ENCODE measurements around the gene ARHGAP42.

ARHGAP42 gene

DNA sequence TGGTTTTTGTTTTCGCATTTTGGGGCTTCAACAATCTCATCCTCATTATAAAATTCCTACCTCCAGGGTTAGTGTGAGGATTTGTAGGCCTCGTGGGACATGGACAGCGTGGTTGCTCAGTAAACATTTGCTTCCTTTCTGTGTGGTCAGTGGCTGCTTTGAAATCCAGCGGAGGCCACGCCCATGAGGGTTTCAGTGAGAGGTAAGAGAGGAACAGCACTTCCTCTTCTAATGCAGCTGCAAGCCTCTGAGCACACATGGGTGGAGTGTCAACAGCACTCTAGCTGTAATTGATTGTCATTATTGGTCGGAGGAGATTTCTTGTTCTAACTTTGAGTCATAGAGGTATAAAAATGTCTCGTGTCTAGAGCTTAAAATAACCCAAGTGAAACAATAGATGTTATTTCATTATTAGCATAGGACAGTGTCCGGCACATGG lies 6.0 kb upstream of the ARHGAP42 start:
- H2AFZ ChIP-seq (ENCODE audit: low read length, unreplicated experiment), result peak overlapping the region; percentile 39
- H3K27me3 ChIP-seq (ENCODE audit: insufficient read depth, low read length), result no peaks in the 10 kb centered on the region
- peaks cover 22% of the 10 kb centered on the region for H3K4me1 ChIP-seq (ENCODE audit: control insufficient read depth, insufficient read depth, low read length, unreplicated experiment)
- no peaks in the 10 kb centered on the region for H3K79me2 ChIP-seq (ENCODE audit: control insufficient read depth, insufficient read depth, low read length, unreplicated experiment)
- H3K36me3 ChIP-seq (ENCODE audit: insufficient read depth, low read length), result no peaks in the 10 kb centered on the region
- H3K4me3 ChIP-seq (ENCODE audit: low read depth, low read length), result no peak overlapping the region
- H3K27ac ChIP-seq (ENCODE audit: low read depth, low read length), result no peak overlapping the region

DNA sequence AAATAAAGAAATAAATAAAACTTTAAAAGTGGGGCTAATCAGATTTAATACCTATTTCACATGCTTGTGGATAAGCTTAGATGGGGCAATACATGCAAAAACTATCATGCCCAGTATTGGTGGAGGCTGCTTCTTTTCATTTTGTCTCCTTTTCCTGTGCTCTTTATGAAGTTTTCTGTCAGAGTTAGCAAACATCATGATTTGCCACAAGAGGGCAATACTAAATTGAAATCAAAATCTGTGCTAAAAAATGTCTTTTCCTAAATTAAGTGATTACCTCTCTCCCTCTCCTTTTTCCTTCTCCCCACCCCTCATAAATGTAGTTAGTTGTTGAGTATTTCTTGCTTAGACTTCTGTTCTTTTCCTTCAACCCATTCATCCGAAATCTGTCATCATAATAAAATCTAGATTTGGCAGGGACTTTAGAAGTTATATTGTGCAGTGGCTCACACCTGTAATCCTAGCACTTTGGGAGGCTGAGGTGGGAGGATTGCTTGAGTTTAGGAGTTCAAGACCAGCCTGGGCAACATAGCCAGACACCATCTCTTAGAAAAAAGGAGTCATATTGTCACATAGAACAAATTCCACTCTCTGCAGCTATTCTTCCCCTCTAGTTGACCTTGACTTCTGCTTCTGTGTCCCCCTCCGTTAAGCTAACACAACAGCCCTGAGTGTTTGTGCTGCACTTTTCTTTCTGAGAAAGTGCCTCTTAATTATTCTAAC lies 4.7 kb upstream of the ARHGAP42 start:
- no peaks in the 10 kb centered on the region for H3K79me2 ChIP-seq (ENCODE audit: control insufficient read depth, insufficient read depth, low read length, unreplicated experiment)
- no peak overlapping the region for H3K27ac ChIP-seq (ENCODE audit: low read depth, low read length)
- no peak overlapping the region for H3K4me3 ChIP-seq (ENCODE audit: low read depth, low read length)
- no peaks in the 10 kb centered on the region for H3K27me3 ChIP-seq (ENCODE audit: insufficient read depth, low read length)
- H3K36me3 ChIP-seq (ENCODE audit: insufficient read depth, low read length), result no peaks in the 10 kb centered on the region
- no peak overlapping the region for H2AFZ ChIP-seq (ENCODE audit: low read length, unreplicated experiment)
- H3K4me1 ChIP-seq (ENCODE audit: control insufficient read depth, insufficient read depth, low read length, unreplicated experiment), result peaks cover 22% of the 10 kb centered on the region

DNA sequence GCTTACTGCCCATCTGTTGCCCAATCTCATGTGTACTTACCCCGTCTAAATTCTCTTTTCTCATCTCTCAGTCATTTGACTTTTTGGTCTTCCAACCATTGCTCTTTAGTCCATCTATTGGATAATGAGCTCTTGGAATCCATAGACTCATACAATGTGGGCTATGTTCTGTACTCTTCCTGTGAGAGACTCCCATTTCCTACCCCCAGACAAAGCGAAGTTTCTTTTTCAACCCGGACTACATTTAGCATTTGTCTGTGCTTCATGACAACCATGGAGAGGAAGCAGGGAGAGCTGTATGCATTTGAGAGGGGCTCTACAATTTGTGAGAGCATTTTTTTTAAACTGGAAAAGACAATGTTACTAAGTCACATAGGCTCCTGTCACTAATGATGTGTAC lies 4.0 kb upstream of the ARHGAP42 start:
- Histone ChIP-seq H3K27me3 (ENCODE audit: insufficient read depth, low read length) (no peaks in the 10 kb centered on the region), H3K4me1 (ENCODE audit: control insufficient read depth, insufficient read depth, low read length, unreplicated experiment) (peaks cover 22% of the 10 kb centered on the region), H2AFZ (ENCODE audit: low read length, unreplicated experiment) (no peak overlapping the region), H3K27ac (ENCODE audit: low read depth, low read length) (no peak overlapping the region), H3K4me3 (ENCODE audit: low read depth, low read length) (no peak overlapping the region), H3K79me2 (ENCODE audit: control insufficient read depth, insufficient read depth, low read length, unreplicated experiment) (no peaks in the 10 kb centered on the region), H3K36me3 (ENCODE audit: insufficient read depth, low read length) (no peaks in the 10 kb centered on the region)

DNA sequence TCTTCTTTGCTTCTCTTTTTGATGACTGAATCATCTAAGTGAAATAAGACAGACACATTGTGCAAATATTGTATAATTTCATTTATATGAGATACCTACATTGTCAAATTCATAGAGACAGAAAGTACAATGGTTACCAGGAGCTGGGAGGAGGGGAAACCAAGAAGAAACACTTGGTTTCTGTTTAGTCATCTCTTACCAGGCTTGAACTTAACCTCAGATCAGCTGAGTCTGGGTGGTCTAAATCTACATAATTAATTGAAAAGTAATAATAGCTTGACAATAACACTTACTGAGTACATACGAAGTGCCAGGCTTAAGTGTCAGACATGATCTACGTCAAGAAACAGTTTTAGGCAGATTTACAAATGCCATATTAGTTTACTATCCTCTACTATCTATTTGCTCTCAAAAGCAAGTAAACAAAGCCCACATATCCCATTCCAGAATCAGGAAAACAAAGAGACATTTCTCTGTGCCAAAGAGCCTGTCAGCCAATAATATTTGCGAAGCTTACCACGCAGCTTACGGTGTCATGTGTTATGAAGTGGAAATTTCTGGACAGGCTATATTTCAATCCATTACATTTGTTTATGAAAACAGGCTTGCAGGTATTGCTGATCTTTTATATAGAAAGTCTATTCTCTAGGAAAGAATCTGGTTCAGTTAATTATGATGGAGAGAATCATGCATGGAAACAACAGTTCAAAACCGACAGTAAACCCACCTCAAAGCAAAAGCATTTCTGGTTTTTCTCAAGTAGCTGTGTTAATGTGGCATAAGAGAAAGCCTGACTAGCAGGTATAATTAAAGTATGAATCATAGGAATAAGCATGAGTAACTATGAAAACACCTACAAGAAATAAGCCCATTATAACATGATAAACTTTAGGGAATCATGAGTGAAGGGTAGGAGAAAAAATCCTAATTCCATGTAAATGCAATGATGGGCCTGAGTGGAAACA lies 2.7 kb upstream of the ARHGAP42 start:
- Histone ChIP-seq H3K79me2 (ENCODE audit: control insufficient read depth, insufficient read depth, low read length, unreplicated experiment) (peaks cover 8% of the 10 kb centered on the region), H3K27ac (ENCODE audit: low read depth, low read length) (no peak overlapping the region; the same call in 1 of the 2 replicates), H3K4me3 (ENCODE audit: low read depth, low read length) (peak overlapping the region; percentile 24; the same call in 1 of the 2 replicates), H3K27me3 (ENCODE audit: insufficient read depth, low read length) (no peaks in the 10 kb centered on the region), H3K36me3 (ENCODE audit: insufficient read depth, low read length) (no peaks in the 10 kb centered on the region), H2AFZ (ENCODE audit: low read length, unreplicated experiment) (no peak overlapping the region), H3K4me1 (ENCODE audit: control insufficient read depth, insufficient read depth, low read length, unreplicated experiment) (peaks cover 29% of the 10 kb centered on the region)

DNA sequence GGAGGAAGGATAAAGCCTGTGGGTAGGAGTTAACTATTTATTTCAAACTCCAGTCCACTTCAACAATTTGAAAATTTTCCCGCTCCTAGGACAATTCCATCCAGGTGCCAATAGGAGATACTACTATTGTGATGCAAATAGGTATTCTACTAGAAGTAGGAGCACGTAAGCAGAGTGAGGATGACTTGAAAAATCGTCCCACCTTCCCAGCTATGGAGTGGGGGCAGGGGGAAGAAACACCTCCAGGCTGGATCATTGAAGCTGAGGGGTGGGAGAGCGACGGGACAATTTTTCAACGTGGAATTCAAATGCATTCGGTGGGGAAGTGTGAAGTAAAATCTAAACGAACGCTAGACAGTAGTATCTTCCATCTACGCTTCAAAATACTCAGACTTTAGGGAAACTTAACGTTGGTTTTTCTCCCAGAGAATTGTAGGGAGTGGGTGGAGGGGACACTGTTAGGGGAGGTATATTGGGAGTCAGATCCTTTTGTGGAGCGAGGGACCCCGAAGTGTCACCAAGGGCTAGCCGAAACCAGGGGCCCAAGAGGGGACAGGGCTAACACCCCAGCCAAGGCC lies 523 bp upstream of the ARHGAP42 start:
- peaks cover 13% of the 10 kb centered on the region for H3K79me2 ChIP-seq (ENCODE audit: control insufficient read depth, insufficient read depth, low read length, unreplicated experiment)
- H2AFZ ChIP-seq (ENCODE audit: low read length, unreplicated experiment), result peak overlapping the region; percentile 80
- H3K4me1 ChIP-seq (ENCODE audit: control insufficient read depth, insufficient read depth, low read length, unreplicated experiment), result peaks cover 36% of the 10 kb centered on the region
- no peaks in the 10 kb centered on the region for H3K27me3 ChIP-seq (ENCODE audit: insufficient read depth, low read length)
- H3K36me3 ChIP-seq (ENCODE audit: insufficient read depth, low read length), result no peaks in the 10 kb centered on the region
- H3K4me3 ChIP-seq (ENCODE audit: low read depth, low read length), result peak overlapping the region; percentile 93
- no peak overlapping the region for H3K27ac ChIP-seq (ENCODE audit: low read depth, low read length)

DNA sequence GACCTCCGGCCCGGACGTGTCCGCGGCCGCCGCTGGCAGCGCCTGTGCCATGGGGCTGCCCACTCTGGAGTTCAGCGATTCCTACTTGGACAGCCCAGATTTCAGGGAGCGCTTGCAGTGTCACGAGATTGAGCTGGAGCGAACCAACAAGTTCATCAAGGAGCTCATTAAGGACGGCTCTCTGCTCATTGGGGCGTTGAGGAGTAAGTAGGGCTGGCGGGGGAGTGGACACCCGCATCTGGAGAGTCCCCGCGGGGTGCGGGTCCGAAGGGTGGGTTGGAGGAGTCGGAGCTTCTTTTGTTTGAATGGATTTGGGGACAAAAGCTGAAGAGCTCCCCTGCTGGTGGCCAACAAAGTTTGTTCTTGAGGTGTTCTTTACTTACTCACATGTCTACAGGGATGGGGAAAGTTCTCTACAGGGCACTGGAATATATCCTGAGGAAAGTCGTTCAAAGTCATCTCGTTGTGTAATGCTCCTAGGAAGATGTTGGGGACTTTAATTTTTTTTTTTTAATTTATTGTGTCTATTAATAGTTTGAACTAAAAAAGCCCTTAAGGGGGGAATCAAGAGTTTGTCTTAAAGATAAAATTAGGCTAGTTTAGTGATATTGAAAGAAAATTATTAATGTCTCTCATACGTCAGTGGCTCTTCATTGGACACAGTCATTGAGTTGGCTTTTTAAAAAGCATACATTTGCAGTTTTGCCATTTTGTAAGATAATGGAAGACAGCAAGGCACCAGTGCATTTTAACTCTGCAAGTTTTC lies 725 bp downstream of the ARHGAP42 start:
- Histone ChIP-seq H3K4me3 (ENCODE audit: low read depth, low read length) (peak overlapping the region; percentile 93), H2AFZ (ENCODE audit: low read length, unreplicated experiment) (peak overlapping the region; percentile 80), H3K36me3 (ENCODE audit: insufficient read depth, low read length) (no peaks in the 10 kb centered on the region), H3K27ac (ENCODE audit: low read depth, low read length) (peak overlapping the region; percentile 55; the same call in 1 of the 2 replicates), H3K27me3 (ENCODE audit: insufficient read depth, low read length) (no peaks in the 10 kb centered on the region), H3K79me2 (ENCODE audit: control insufficient read depth, insufficient read depth, low read length, unreplicated experiment) (peaks cover 13% of the 10 kb centered on the region), H3K4me1 (ENCODE audit: control insufficient read depth, insufficient read depth, low read length, unreplicated experiment) (peaks cover 36% of the 10 kb centered on the region)

DNA sequence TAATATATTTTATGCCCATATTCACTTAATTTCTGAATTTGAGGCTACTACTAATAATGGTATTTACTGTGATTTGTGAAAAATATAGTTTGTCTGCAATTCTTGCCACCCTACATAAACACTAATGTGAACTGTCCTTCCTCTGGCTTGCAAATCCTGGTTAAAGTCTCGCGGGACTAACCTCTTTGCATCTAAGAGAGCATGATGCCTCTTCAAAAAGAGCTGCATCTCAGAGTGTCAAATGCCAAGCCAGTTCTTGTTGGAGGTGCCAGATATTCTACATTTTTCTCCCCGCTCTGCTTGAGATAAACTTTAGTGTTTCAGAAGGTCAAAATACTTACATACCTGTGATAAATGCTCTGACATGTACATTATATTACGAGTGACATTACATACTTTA lies 2.1 kb downstream of the ARHGAP42 start:
- Histone ChIP-seq H3K4me1 (ENCODE audit: control insufficient read depth, insufficient read depth, low read length, unreplicated experiment) (peaks cover 33% of the 10 kb centered on the region), H3K36me3 (ENCODE audit: insufficient read depth, low read length) (no peaks in the 10 kb centered on the region), H3K79me2 (ENCODE audit: control insufficient read depth, insufficient read depth, low read length, unreplicated experiment) (peaks cover 13% of the 10 kb centered on the region), H3K27me3 (ENCODE audit: insufficient read depth, low read length) (no peaks in the 10 kb centered on the region), H3K27ac (ENCODE audit: low read depth, low read length) (no peak overlapping the region), H2AFZ (ENCODE audit: low read length, unreplicated experiment) (no peak overlapping the region), H3K4me3 (ENCODE audit: low read depth, low read length) (peak overlapping the region; percentile 93)

DNA sequence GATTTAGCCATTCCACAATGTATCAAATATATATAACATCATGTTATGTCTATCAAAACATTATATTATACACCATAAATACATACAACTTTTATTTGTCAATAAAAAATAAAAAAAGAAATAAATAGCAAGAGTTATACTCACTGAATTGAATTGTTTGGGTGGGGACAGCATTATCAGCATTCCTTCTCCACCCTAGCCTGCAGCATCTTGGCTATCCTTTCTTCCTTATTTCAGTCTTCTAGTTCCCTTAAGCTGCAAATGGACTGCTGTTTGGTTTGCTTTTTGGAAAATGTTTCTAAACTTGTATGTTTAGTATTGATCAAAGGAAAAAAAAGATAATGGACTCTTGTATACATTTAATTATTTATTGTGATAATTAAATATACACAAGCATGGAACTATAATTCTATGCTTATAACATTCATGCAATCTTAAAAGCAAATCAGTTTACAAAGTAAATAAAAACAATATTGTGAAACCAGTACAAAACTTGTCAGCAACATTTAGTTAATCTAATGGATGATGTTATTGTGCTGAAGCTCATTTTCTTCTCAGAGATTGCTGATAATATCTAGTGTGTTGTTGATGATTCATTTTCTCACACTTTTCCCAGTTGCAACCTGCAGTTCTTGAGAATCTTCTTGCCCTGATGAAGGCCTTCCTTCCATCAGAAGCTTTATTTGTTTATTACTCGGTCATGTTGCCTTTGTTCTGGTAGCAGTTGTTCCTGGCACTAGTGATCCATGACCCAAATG lies 5.0 kb downstream of the ARHGAP42 start:
- no peaks in the 10 kb centered on the region for H3K36me3 ChIP-seq (ENCODE audit: insufficient read depth, low read length)
- no peak overlapping the region for H2AFZ ChIP-seq (ENCODE audit: low read length, unreplicated experiment)
- H3K79me2 ChIP-seq (ENCODE audit: control insufficient read depth, insufficient read depth, low read length, unreplicated experiment), result peaks cover 13% of the 10 kb centered on the region
- H3K4me1 ChIP-seq (ENCODE audit: control insufficient read depth, insufficient read depth, low read length, unreplicated experiment), result peaks cover 14% of the 10 kb centered on the region
- no peak overlapping the region for H3K27ac ChIP-seq (ENCODE audit: low read depth, low read length)
- H3K27me3 ChIP-seq (ENCODE audit: insufficient read depth, low read length), result no peaks in the 10 kb centered on the region
- no peak overlapping the region for H3K4me3 ChIP-seq (ENCODE audit: low read depth, low read length)

DNA sequence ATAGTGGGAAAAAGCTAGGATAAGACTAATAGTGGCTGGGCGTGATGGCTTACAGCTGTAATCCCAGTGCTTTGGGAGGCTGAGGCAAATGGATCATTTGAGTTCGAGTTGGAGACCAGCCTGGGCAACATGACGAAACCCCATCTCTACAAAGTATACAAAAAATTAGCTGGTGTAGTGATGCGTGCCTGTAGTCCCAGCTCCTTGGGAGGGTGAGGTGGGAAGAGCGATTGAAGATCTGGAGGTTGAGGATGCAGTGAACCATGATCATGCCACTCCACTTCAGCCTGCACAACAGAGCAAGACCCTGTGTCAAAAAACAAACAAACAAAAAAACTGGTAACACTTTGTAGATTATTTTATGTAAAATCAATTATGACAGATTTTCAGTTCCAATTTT lies 8.8 kb downstream of the ARHGAP42 start:
- H2AFZ ChIP-seq (ENCODE audit: low read length, unreplicated experiment), result no peak overlapping the region
- no peaks in the 10 kb centered on the region for H3K27me3 ChIP-seq (ENCODE audit: insufficient read depth, low read length)
- H3K79me2 ChIP-seq (ENCODE audit: control insufficient read depth, insufficient read depth, low read length, unreplicated experiment), result no peaks in the 10 kb centered on the region
- H3K27ac ChIP-seq (ENCODE audit: low read depth, low read length), result no peak overlapping the region
- no peaks in the 10 kb centered on the region for H3K36me3 ChIP-seq (ENCODE audit: insufficient read depth, low read length)
- H3K4me1 ChIP-seq (ENCODE audit: control insufficient read depth, insufficient read depth, low read length, unreplicated experiment), result no peaks in the 10 kb centered on the region
- no peak overlapping the region for H3K4me3 ChIP-seq (ENCODE audit: low read depth, low read length)

Data from ACC112 (cell line).